ENCODE data around the gene EPB41L2.

The EPB41L2 gene

DNA sequence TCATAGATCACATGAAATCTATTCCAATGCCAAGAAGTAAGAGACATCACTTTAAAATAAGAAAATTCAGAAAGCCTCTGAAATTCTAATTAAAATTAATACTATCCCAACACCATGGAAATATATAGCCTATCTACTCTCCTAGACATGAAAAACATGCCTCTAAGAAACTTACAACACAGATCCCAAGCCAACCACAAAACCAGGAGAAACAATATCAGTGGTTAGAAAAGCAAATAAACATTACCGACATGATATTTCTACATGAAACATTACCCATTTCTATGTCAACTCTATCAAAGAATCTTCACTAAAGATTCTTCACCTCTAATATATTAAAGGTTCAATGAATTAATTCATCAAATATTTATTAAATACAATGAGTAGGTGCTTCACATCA, 4.8 kb downstream of the EPB41L2 start:
- Histone ChIP-seq H3K4me2 (ENCODE audit: low read length) (no peak overlapping the region), H2AFZ (ENCODE audit: low read depth, low read length) (no peak overlapping the region), H3K27ac (ENCODE audit: low read length) (no peak overlapping the region), H4K20me1 (ENCODE audit: insufficient read depth, low read length) (no peaks in the 10 kb centered on the region), H3K9ac (ENCODE audit: low read length) (no peak overlapping the region), H3K79me2 (ENCODE audit: low read length) (no peaks in the 10 kb centered on the region), H3K4me3 (ENCODE audit: low read length) (no peak overlapping the region), H3K27me3 (ENCODE audit: low read depth, low read length) (no peaks in the 10 kb centered on the region), H3K36me3 (replicated peaks; ENCODE audit: low read depth, low read length) (no peaks in the 10 kb centered on the region), H3K4me1 (ENCODE audit: low read length) (no peaks in the 10 kb centered on the region), H3K9me3 (ENCODE audit: insufficient read depth, low read length) (no peaks in the 10 kb centered on the region)
- no peak for TF ChIP-seq EZH2phosphoT487 (IDR thresholded peaks at IDR 0.05; ENCODE audit: low read depth)
- TF ChIP-seq, protein P1, sequence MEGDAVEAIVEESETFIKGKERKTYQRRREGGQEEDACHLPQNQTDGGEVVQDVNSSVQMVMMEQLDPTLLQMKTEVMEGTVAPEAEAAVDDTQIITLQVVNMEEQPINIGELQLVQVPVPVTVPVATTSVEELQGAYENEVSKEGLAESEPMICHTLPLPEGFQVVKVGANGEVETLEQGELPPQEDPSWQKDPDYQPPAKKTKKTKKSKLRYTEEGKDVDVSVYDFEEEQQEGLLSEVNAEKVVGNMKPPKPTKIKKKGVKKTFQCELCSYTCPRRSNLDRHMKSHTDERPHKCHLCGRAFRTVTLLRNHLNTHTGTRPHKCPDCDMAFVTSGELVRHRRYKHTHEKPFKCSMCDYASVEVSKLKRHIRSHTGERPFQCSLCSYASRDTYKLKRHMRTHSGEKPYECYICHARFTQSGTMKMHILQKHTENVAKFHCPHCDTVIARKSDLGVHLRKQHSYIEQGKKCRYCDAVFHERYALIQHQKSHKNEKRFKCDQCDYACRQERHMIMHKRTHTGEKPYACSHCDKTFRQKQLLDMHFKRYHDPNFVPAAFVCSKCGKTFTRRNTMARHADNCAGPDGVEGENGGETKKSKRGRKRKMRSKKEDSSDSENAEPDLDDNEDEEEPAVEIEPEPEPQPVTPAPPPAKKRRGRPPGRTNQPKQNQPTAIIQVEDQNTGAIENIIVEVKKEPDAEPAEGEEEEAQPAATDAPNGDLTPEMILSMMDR (IDR thresholded peaks at IDR 0.05; ENCODE audit: low read depth, low read length): no peak

DNA sequence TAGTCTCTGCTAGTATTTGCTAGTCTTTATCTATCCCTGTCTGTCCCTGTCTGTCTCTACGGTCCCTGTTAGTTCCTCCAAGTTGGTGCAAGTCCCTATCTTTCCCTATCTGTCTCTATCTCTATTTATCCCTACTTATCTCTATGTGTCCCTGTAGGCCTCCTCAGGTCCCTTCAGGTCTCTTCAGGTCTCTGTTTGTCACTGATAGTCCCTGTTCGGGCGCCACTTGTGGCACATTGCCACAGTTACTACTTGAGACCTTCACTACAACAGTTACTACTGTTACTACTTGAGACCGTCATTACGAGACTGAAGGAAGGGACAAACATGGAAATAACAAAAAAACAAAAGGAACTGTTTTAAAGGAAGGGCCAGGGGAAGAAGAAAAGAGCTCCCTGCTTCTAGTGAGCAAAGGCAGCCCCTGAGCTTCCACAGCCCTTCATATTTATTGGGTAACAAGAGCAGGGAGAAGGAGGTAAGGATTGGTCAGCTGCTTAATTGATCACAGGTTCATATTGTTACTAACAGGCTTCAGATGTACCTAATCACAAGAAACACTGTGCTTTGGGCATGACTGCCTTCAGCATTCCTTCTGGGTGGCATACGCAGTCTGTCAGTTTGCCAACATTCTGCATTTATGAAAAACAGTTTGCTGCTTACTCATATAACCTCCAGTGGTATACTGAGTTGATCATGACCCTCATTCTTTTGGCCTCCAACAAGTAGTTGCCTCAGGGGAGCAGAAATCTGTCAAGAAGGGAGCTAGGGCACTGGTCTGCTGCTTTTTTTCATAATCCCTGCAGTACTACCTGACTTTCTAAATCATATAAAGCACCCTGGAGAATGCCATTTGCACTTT, 8.4 kb downstream of the EPB41L2 start:
- H3K9ac ChIP-seq (ENCODE audit: low read length): no peak overlapping the region
- H4K20me1 ChIP-seq (ENCODE audit: insufficient read depth, low read length): no peaks in the 10 kb centered on the region
- H3K79me2 ChIP-seq (ENCODE audit: low read length): no peaks in the 10 kb centered on the region
- no peak overlapping the region for H3K4me3 ChIP-seq (ENCODE audit: low read length)
- no peak overlapping the region for H3K27ac ChIP-seq (ENCODE audit: low read length)
- H3K9me3 ChIP-seq (ENCODE audit: insufficient read depth, low read length): no peaks in the 10 kb centered on the region
- H3K4me1 ChIP-seq (ENCODE audit: low read length): no peaks in the 10 kb centered on the region
- no peaks in the 10 kb centered on the region for H3K27me3 ChIP-seq (ENCODE audit: low read depth, low read length)
- no peaks in the 10 kb centered on the region for H3K36me3 ChIP-seq (replicated peaks; ENCODE audit: low read depth, low read length)
- TF ChIP-seq EZH2phosphoT487 (IDR thresholded peaks at IDR 0.05; ENCODE audit: low read depth): no peak
- TF ChIP-seq, protein P1 (IDR thresholded peaks at IDR 0.05; ENCODE audit: low read depth, low read length): no peak
- H3K4me2 ChIP-seq (ENCODE audit: low read length): no peak overlapping the region
- no peak overlapping the region for H2AFZ ChIP-seq (ENCODE audit: low read depth, low read length)

DNA sequence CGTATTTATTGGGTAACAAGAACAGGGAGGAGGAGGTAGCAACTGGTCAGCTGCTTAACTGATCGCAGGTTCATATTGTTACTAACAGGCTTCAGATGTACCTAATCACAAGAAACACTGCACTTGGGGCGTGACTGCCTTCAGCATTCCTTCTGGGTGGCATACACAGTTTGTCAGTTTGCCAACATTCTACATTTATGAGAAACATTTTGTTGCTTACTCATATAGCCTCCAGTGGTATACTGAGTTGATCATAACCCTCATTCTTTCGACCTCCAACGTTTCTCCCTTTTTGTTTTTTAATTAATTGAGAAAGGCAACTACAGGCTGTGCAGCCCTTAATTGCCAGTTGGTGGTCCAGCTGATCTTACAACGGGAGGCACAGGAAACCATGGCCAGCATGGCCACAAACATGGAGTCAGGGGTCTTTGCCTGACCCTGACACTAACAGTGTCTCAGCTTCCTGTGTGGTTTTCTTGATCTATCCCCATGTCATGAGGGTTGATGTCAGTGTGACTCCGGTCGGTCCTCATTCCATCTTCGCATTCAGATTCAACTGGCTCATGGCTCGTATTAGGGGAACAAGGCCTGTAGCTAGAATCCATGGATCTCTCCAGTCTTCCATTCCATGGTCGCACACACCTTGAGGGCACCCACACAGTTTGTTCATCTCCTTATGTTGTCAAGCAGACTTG, 9.4 kb downstream of the EPB41L2 start:
- H3K79me2 ChIP-seq (ENCODE audit: low read length): no peaks in the 10 kb centered on the region
- no peak overlapping the region for H3K27ac ChIP-seq (ENCODE audit: low read length)

DNA sequence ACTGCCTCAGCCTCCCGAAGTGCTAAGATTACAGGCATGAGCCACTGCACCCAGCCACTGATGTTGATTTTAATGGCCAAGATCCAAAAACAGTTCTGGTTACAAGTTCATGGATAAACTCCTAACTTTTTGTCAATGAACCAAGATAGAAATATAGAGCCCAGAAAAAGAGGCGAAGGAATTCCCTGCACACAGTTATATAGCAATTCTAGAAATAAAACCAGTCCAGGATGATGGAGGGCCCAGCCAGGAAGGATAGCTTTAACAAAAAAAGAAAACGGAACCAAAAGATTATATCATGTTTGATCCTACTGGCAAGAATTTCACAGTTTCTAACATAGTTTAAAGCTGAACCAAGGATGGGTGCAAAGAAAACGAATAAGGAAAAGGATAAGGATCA, 10.9 kb downstream of the EPB41L2 start:
- no peak overlapping the region for H3K4me2 ChIP-seq (ENCODE audit: low read length)
- no peak overlapping the region for H3K9ac ChIP-seq (ENCODE audit: low read length)
- no peak overlapping the region for H3K27ac ChIP-seq (ENCODE audit: low read length)
- no peaks in the 10 kb centered on the region for H3K79me2 ChIP-seq (ENCODE audit: low read length)
- TF ChIP-seq, protein P1 (IDR thresholded peaks at IDR 0.05; ENCODE audit: low read depth, low read length): no peak
- TF ChIP-seq EZH2phosphoT487 (IDR thresholded peaks at IDR 0.05; ENCODE audit: low read depth): no peak
- H3K4me1 ChIP-seq (ENCODE audit: low read length): no peaks in the 10 kb centered on the region
- no peaks in the 10 kb centered on the region for H3K27me3 ChIP-seq (ENCODE audit: low read depth, low read length)
- H3K36me3 ChIP-seq (replicated peaks; ENCODE audit: low read depth, low read length): no peaks in the 10 kb centered on the region
- H2AFZ ChIP-seq (ENCODE audit: low read depth, low read length): no peak overlapping the region
- no peak overlapping the region for H3K4me3 ChIP-seq (ENCODE audit: low read length)
- H3K9me3 ChIP-seq (ENCODE audit: insufficient read depth, low read length): no peaks in the 10 kb centered on the region
- H4K20me1 ChIP-seq (ENCODE audit: insufficient read depth, low read length): no peaks in the 10 kb centered on the region

More for the DNA sequence above, 9.4 kb downstream of the EPB41L2 start:
- H3K27me3 ChIP-seq (ENCODE audit: low read depth, low read length): no peaks in the 10 kb centered on the region
- H3K36me3 ChIP-seq (replicated peaks; ENCODE audit: low read depth, low read length): no peaks in the 10 kb centered on the region
- H3K4me1 ChIP-seq (ENCODE audit: low read length): no peaks in the 10 kb centered on the region
- no peaks in the 10 kb centered on the region for H4K20me1 ChIP-seq (ENCODE audit: insufficient read depth, low read length)
- H3K9me3 ChIP-seq (ENCODE audit: insufficient read depth, low read length): no peaks in the 10 kb centered on the region
- H3K4me2 ChIP-seq (ENCODE audit: low read length): no peak overlapping the region
- H2AFZ ChIP-seq (ENCODE audit: low read depth, low read length): no peak overlapping the region
- TF ChIP-seq, protein P1 (IDR thresholded peaks at IDR 0.05; ENCODE audit: low read depth, low read length): no peak
- TF ChIP-seq EZH2phosphoT487 (IDR thresholded peaks at IDR 0.05; ENCODE audit: low read depth): no peak
- H3K9ac ChIP-seq (ENCODE audit: low read length): no peak overlapping the region
- H3K4me3 ChIP-seq (ENCODE audit: low read length): no peak overlapping the region
